Caco-2 (cell line): Measurements from ENCODE around the gene PGA3. TPM values are rescaled to one million over a fixed set of nuclear protein-coding genes. Genes with fewer than 3 reads are reported as not detected.

ENCODE experiments used
- BruUV-seq: library from RNA; stranded (reverse); fragments of 400-500 nt; replicated peaks from 2 replicates; lab custom pipeline; 2021; lab: Mats Ljungman, UMichigan
- CTCF ChIA-PET: fragments of 300-600 bp; sonication (Branson Sonifier 250); formaldehyde crosslinking; loops from one replicate; lab custom pipeline; 2022; ENCODE audit warnings: antibody characterized with exemption; lab: Charles Lee
- POLR2A ChIA-PET: fragments of 300-600 bp; sonication (Branson Sonifier 250); formaldehyde crosslinking; loops from one replicate; lab custom pipeline; 2022; ENCODE audit warnings: antibody characterized with exemption; lab: Charles Lee
- DNase-seq, 2 experiments: peaks; one replicate each; pipeline versions ENCODE4 v3.0.0 to v3.0.0-alpha.2; 2020 to 2022
- H3K27me3 ChIP-seq: replicated peaks from 2 replicates; pipeline ENCODE4 v1.6.0; 2011; ENCODE audit warnings: low read length; ENCODE audit not compliant: control insufficient read depth, insufficient read depth
- H3K36me3 ChIP-seq: 2 replicates; pipeline ENCODE4 v1.5.1; 2011; ENCODE audit warnings: low read length; ENCODE audit not compliant: control insufficient read depth, insufficient read depth
- H3K4me1 ChIP-seq: fragments of 250-450 bp; sonication (Bioruptor Pico); 2 replicates; pipeline ENCODE4 v1.5.1; 2020; ENCODE audit warnings: mild to moderate bottlenecking
- H3K4me3 ChIP-seq: 2 replicates; pipeline ENCODE4 v1.5.1; 2011; ENCODE audit warnings: low read depth, mild to moderate bottlenecking, control low read depth, low read length
- H3K9me3 ChIP-seq: fragments of 250-450 bp; sonication (Bioruptor Pico); 2 replicates; pipeline ENCODE4 v1.5.1; 2020; ENCODE audit warnings: mild to moderate bottlenecking, moderate library complexity
- H3K27ac Mint-ChIP-seq: one replicate; pipeline ENCODE4 v1.8.0; 2022; ENCODE audit warnings: mixed read lengths; ENCODE audit not compliant: unreplicated experiment
- H3K27me3 Mint-ChIP-seq: one replicate; pipeline ENCODE4 v1.8.0; 2022; ENCODE audit warnings: mixed read lengths; ENCODE audit not compliant: insufficient read depth, unreplicated experiment
- H3K36me3 Mint-ChIP-seq: one replicate; pipeline ENCODE4 v1.8.0; 2022; ENCODE audit warnings: mild to moderate bottlenecking, mixed read lengths; ENCODE audit not compliant: insufficient read depth, unreplicated experiment
- H3K4me1 Mint-ChIP-seq: one replicate; pipeline ENCODE4 v1.8.0; 2022; ENCODE audit warnings: low read depth, mixed read lengths; ENCODE audit not compliant: unreplicated experiment
- H3K4me3 Mint-ChIP-seq: one replicate; pipeline ENCODE4 v1.8.0; 2022; ENCODE audit warnings: mild to moderate bottlenecking, moderate library complexity, mixed read lengths; ENCODE audit not compliant: unreplicated experiment
- H3K9me3 Mint-ChIP-seq: one replicate; pipeline ENCODE4 v1.8.0; 2022; ENCODE audit warnings: mixed read lengths; ENCODE audit not compliant: unreplicated experiment
- CTCF ChIP-seq, 2 experiments: fragments of 200-600 bp in 1 of 2; IDR thresholded peaks; 1 replicate in 1 of 2; 2 replicates in 1 of 2; pipeline versions ENCODE4 v1.5.1 to v1.8.0; 2011 to 2022; ENCODE audit warnings: antibody characterized with exemption in 1 of 2, control low read depth in 1 of 2, inconsistent platforms in 1 of 2, low read depth in 1 of 2, low read length in 1 of 2, mild to moderate bottlenecking in 1 of 2, moderate library complexity in 1 of 2; ENCODE audit not compliant: insufficient read depth in 1 of 2, severe bottlenecking in 1 of 2, unreplicated experiment in 1 of 2
- intact Hi-C: fragments of 100-400 bp; cut with micrococcal nuclease; formaldehyde crosslinking; loops from one replicate; pipeline ENCODE4 v1.10.0; 2022; ENCODE audit not compliant: unreplicated experiment
- total RNA-seq: library from RNA; stranded (reverse); gene quantifications from 2 replicates; pipeline ENCODE4 v1.2.3, GENCODE V29; 2022

PGA3 gene
- total RNA-seq, 1 experiment from 2014 or later: not detected

- Histone ChIP-seq H3K27me3 (no peaks in the 10 kb centered on the region), H3K36me3 (peaks cover 2% of the 10 kb centered on the region), H3K4me1 (no peaks in the 10 kb centered on the region), H3K9me3 (no peaks in the 10 kb centered on the region), H3K4me3 (no peak overlapping the region)
- no TSS peak for BruUV-seq
- intact Hi-C loops: no loop called here
- H3K27me3 Mint-ChIP-seq: no peaks in the 10 kb centered on the region
- H3K27ac Mint-ChIP-seq: no peak overlapping the region
- H3K4me1 Mint-ChIP-seq: no peaks in the 10 kb centered on the region
- TF ChIP-seq CTCF (IDR thresholded peaks at IDR 0.05; ENCODE audit: insufficient read depth in 1 of 2, low read depth in 1 of 2, low read length in 1 of 2, severe bottlenecking in 1 of 2, unreplicated experiment in 1 of 2): no peak
- ChIA-PET CTCF (no interaction called here), POLR2A (no interaction called here)
- no peaks in the 10 kb centered on the region for H3K36me3 Mint-ChIP-seq
- no peaks in the 10 kb centered on the region for H3K9me3 Mint-ChIP-seq
- no peak for DNase-seq
- no peak overlapping the region for H3K4me3 Mint-ChIP-seq
Measured at GRCh38 chr11:61256710-61257482, 53.6 kb downstream of the PGA3 start.

GRCh38 chr11:61258546-61258945 lies 55.2 kb downstream of the PGA3 start:
- Mint-ChIP-seq H3K4me1 (no peaks in the 10 kb centered on the region), H3K27ac (no peak overlapping the region), H3K4me3 (no peak overlapping the region), H3K36me3 (no peaks in the 10 kb centered on the region), H3K9me3 (no peaks in the 10 kb centered on the region), H3K27me3 (no peaks in the 10 kb centered on the region)
- TF ChIP-seq CTCF (IDR thresholded peaks at IDR 0.05; ENCODE audit: insufficient read depth in 1 of 2, low read depth in 1 of 2, low read length in 1 of 2, severe bottlenecking in 1 of 2, unreplicated experiment in 1 of 2): no peak
- H3K36me3 ChIP-seq: peaks cover 3% of the 10 kb centered on the region
- intact Hi-C loops: no loop called here
- H3K4me3 ChIP-seq: no peak overlapping the region
- H3K4me1 ChIP-seq: no peaks in the 10 kb centered on the region
- CTCF ChIA-PET: no interaction called here
- BruUV-seq: no TSS peak
- POLR2A ChIA-PET: no interaction called here
- no peaks in the 10 kb centered on the region for H3K27me3 ChIP-seq
- no peaks in the 10 kb centered on the region for H3K9me3 ChIP-seq
- DNase-seq: no peak

GRCh38 chr11:61259363-61259762 lies 56.0 kb downstream of the PGA3 start:
- no peaks in the 10 kb centered on the region for H3K27me3 Mint-ChIP-seq
- Histone ChIP-seq H3K4me3 (no peak overlapping the region), H3K36me3 (peaks cover 3% of the 10 kb centered on the region), H3K9me3 (no peaks in the 10 kb centered on the region), H3K4me1 (no peaks in the 10 kb centered on the region), H3K27me3 (no peaks in the 10 kb centered on the region)
- no peaks in the 10 kb centered on the region for H3K36me3 Mint-ChIP-seq
- POLR2A ChIA-PET: no interaction called here
- no peaks in the 10 kb centered on the region for H3K9me3 Mint-ChIP-seq
- BruUV-seq: no TSS peak
- no peak for DNase-seq
- H3K4me3 Mint-ChIP-seq: no peak overlapping the region
- intact Hi-C loops: no loop called here
- TF ChIP-seq CTCF (IDR thresholded peaks at IDR 0.05; ENCODE audit: insufficient read depth in 1 of 2, low read depth in 1 of 2, low read length in 1 of 2, severe bottlenecking in 1 of 2, unreplicated experiment in 1 of 2): no peak
- CTCF ChIA-PET: no interaction called here
- H3K27ac Mint-ChIP-seq: no peak overlapping the region
- H3K4me1 Mint-ChIP-seq: no peaks in the 10 kb centered on the region

Other genes starting within 250 kb of the PGA3 start
- gene CD6, start 231.8 kb upstream of the PGA3 start, total RNA-seq: 0.23 TPM in 2 replicates
- not detected in 2 replicates for gene CD5, start 101.0 kb upstream of the PGA3 start, total RNA-seq
- 36.0 and 36.3 TPM in 2 replicates for gene VPS37C, start 42.1 kb upstream of the PGA3 start, total RNA-seq
- not detected in 2 replicates for gene PGA4, start 18.8 kb downstream of the PGA3 start, total RNA-seq
- not detected in 2 replicates for gene PGA5, start 37.7 kb downstream of the PGA3 start, total RNA-seq
- 17.7 and 18.6 TPM in 2 replicates for gene VWCE, start 91.8 kb downstream of the PGA3 start, total RNA-seq
- 284 and 303 TPM in 2 replicates for gene DDB1, start 129.6 kb downstream of the PGA3 start, total RNA-seq
- 86.2 and 99.0 TPM in 2 replicates for gene TKFC, start 129.7 kb downstream of the PGA3 start, total RNA-seq
- 33.6 and 34.9 TPM in 2 replicates for gene CYB561A3, start 158.4 kb downstream of the PGA3 start, total RNA-seq
- gene TMEM138, start 158.9 kb downstream of the PGA3 start, total RNA-seq: 46.3 and 48.3 TPM in 2 replicates
- gene TMEM216, start 189.1 kb downstream of the PGA3 start, total RNA-seq: 27.1 and 27.5 TPM in 2 replicates
- gene CPSF7, start 226.5 kb downstream of the PGA3 start, total RNA-seq: 123 and 128 TPM in 2 replicates
- gene SDHAF2, start 226.6 kb downstream of the PGA3 start, total RNA-seq: 49.2 and 52.1 TPM in 2 replicates